Neural crest cell (in vitro differentiated cells): ENCODE results near the gene SPOCK3. TPM values are rescaled to one million over a fixed set of nuclear protein-coding genes. Genes with fewer than 3 reads are reported as not detected.
"Not testable (repeated sequence)": the region's sequence is repeated elsewhere in the genome, so short reads cannot be mapped to it uniquely, and the experiment has no call there.

Experiments used
- DNase-seq: peaks from one replicate; pipeline ENCODE4 v3.0.0; 2021; ENCODE audit warnings: low read depth, mixed read lengths, low spot score
- H3K27ac Mint-ChIP-seq: one replicate; pipeline ENCODE4 v1.8.0; 2021; ENCODE audit warnings: mild to moderate bottlenecking, mixed read lengths; ENCODE audit not compliant: unreplicated experiment
- H3K27me3 Mint-ChIP-seq: 2 replicates; pipeline ENCODE4 v1.8.0; 2021; ENCODE audit warnings: low read depth, mild to moderate bottlenecking, mixed read lengths
- H3K36me3 Mint-ChIP-seq: 2 replicates; pipeline ENCODE4 v1.8.0; 2021; ENCODE audit warnings: low read depth, mild to moderate bottlenecking, mixed read lengths
- H3K4me1 Mint-ChIP-seq: 2 replicates; pipeline ENCODE4 v1.8.0; 2021; ENCODE audit warnings: mixed read lengths
- H3K4me3 Mint-ChIP-seq: one replicate; pipeline ENCODE4 v1.8.0; 2021; ENCODE audit warnings: mild to moderate bottlenecking, mixed read lengths
- H3K9me3 Mint-ChIP-seq: 2 replicates; pipeline ENCODE4 v1.8.0; 2021; ENCODE audit warnings: mixed read lengths
- CTCF ChIP-seq: fragments of 200-600 bp; sonication (generic); conservative IDR thresholded peaks from 2 replicates; pipeline ENCODE4 v1.5.0; 2021; ENCODE audit warnings: antibody characterized with exemption, mild to moderate bottlenecking
- total RNA-seq: library from RNA; stranded (reverse); gene quantifications from 2 replicates; pipeline ENCODE4 v1.2.1, GENCODE V29; 2021

SPOCK3 gene
- total RNA-seq, 1 donor from 2014 or later, result 0.56 TPM

GRCh38 chr4:166808380-166808779 lies 425.9 kb downstream of the SPOCK3 start:
- H3K4me1 Mint-ChIP-seq, result no peaks in the 10 kb centered on the region

GRCh38 chr4:166802346-166802745 lies 431.9 kb downstream of the SPOCK3 start:
- Mint-ChIP-seq H3K36me3 (no peaks in the 10 kb centered on the region), H3K27me3 (no peaks in the 10 kb centered on the region), H3K4me3 (no peak overlapping the region), H3K9me3 (no peaks in the 10 kb centered on the region), H3K4me1 (no peaks in the 10 kb centered on the region), H3K27ac (no peak overlapping the region)
- TF ChIP-seq CTCF, result no peak
- no peak for DNase-seq

More at GRCh38 chr4:166808380-166808779, 425.9 kb downstream of the SPOCK3 start:
- H3K4me3 Mint-ChIP-seq, result no peak overlapping the region
- no peaks in the 10 kb centered on the region for H3K9me3 Mint-ChIP-seq
- H3K27ac Mint-ChIP-seq, result no peak overlapping the region
- TF ChIP-seq CTCF, result no peak
- H3K36me3 Mint-ChIP-seq, result no peaks in the 10 kb centered on the region
- H3K27me3 Mint-ChIP-seq, result no peaks in the 10 kb centered on the region
- DNase-seq, result no peak

DNA sequence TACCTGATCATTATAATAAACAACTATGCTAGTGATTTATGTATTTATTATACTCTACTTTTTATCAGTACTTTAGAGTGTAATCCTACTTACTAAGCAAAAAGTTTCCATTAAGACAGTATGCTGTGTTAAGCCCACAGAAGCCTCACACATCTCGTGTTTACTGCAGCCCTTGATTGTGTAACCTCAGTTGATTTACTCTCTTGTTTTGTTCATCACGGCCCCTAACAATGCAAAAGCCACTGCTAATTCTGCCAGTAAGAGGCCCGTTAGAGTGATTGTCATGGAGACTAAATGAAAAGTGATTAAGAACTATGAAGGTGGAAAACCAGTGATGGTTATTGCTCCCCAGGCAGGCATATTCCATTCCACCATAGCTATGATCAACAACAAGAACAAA lies 436.2 kb downstream of the SPOCK3 start:
- TF ChIP-seq CTCF, result no peak
- Mint-ChIP-seq H3K4me1 (no peaks in the 10 kb centered on the region), H3K27me3 (no peaks in the 10 kb centered on the region), H3K9me3 (no peaks in the 10 kb centered on the region), H3K27ac (no peak overlapping the region), H3K4me3 (no peak overlapping the region), H3K36me3 (no peaks in the 10 kb centered on the region)
- DNase-seq, result no peak

DNA sequence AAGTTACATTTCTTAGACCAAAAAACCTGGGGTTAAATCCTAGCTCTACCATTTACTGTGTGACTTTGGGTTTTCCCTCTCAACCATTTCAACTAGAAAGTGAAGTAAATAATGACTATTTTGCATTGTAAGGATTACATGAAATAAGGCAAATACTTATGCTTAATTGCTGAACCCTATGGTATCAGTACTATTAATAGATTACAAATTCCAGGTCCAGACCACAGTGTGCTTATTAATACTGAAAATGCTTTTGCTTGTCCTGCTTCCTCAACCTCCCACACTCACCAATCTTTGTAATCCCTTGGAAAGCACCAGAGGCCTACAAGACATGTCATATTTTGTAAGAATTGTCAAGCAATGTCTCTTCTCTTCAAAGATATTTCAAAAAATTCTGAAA lies 456.5 kb downstream of the SPOCK3 start:
- DNase-seq, result no peak
- no peak for TF ChIP-seq CTCF

DNA sequence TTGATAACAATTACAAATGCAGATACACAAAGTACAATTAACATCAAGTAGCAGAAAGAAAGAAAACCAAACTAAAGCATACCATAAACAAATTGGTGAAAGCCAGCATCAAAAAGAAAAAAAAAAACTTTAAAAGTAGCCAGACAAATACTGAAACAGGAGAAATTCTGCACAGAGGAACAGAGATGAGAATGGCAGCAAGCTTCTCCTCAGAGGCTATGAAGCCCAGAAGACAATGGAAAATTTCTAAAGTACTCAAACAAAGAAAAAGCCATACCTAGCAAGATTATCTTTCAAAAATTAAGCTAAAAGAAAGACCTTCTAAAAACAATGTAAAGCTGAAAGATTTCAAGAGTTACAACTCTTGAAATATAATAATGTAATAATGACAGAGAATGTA lies 471.3 kb downstream of the SPOCK3 start:
- no peak for DNase-seq
- H3K4me1 Mint-ChIP-seq, result no peaks in the 10 kb centered on the region
- no peak overlapping the region for H3K27ac Mint-ChIP-seq
- TF ChIP-seq CTCF, result no peak
- H3K36me3 Mint-ChIP-seq, result no peaks in the 10 kb centered on the region
- peaks cover 13% of the 10 kb centered on the region for H3K9me3 Mint-ChIP-seq
- no peak overlapping the region for H3K4me3 Mint-ChIP-seq
- H3K27me3 Mint-ChIP-seq, result no peaks in the 10 kb centered on the region

More for the DNA sequence above, 456.5 kb downstream of the SPOCK3 start:
- Mint-ChIP-seq H3K4me3 (no peak overlapping the region), H3K4me1 (no peaks in the 10 kb centered on the region), H3K27ac (no peak overlapping the region), H3K9me3 (no peaks in the 10 kb centered on the region), H3K27me3 (peaks cover 3% of the 10 kb centered on the region), H3K36me3 (no peaks in the 10 kb centered on the region)

DNA sequence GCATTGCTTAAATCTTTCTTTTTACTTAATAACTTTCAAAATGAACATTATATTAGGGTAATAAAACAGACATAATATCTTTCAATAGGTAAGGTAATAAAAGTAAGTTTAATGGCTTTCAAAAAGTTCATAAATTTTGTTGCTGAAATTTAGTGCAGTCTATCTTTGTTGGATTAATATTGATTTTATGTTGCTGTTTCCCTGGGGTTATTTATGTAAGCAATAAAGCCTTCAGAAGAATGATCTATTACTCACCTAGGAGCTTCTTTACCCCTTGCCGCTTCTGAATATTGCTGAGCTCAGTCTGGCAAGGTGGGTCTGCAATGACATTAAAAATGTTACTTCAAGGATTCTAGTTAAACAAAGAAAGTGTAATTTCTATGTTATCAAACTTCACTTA lies 492.6 kb downstream of the SPOCK3 start:
- H3K27me3 Mint-ChIP-seq, result no peaks in the 10 kb centered on the region
- no peak overlapping the region for H3K4me3 Mint-ChIP-seq
- no peak for TF ChIP-seq CTCF
- DNase-seq, result no peak
- H3K27ac Mint-ChIP-seq, result no peak overlapping the region
- no peaks in the 10 kb centered on the region for H3K4me1 Mint-ChIP-seq
- peaks cover 3% of the 10 kb centered on the region for H3K9me3 Mint-ChIP-seq
- no peaks in the 10 kb centered on the region for H3K36me3 Mint-ChIP-seq

GRCh38 chr4:166739215-166739614 lies 495.1 kb downstream of the SPOCK3 start:
- not testable (repeated sequence) for H3K27ac Mint-ChIP-seq, H3K9me3 Mint-ChIP-seq, DNase-seq, H3K4me3 Mint-ChIP-seq, H3K36me3 Mint-ChIP-seq, H3K4me1 Mint-ChIP-seq, H3K27me3 Mint-ChIP-seq
